ENCODE data around the gene TLE5. TPM values are rescaled to one million over a fixed set of nuclear protein-coding genes. Genes with fewer than 3 reads are reported as not detected.

TLE5 gene
- total and polyA plus RNA-seq, 9 of the 15 experiments (the other 6 are each of a cell fraction or from before 2014, with no cell fraction given): 2.0 to 347 (median 235) TPM

DNA sequence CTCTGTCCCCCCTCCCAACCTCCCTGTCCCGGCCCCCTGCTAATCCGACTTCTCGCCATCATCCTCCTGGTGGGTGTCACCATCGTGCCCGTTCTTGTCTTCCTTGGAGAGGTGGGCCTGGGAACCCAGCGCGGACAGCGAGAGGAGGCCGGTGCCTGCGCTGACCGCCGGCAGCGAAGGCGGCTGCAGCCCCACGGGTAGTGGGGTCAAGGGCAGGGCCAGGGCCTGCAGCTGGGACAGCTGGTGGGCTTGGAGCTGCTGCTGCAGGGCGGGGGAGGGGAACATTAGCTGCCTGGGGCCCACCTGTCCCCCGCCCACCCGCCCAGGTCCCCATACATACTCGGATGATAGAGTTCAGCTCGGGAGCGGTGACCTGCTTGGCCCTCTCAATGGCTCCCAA lies 8.5 kb downstream of the TLE5 start:
- 0 out of 2 replicates have a peak, but pooled peaks cover 3% of the 10 kb centered on the region for H4K20me1 ChIP-seq (replicated peaks; ENCODE audit: control insufficient read depth, insufficient read depth, low read length)
- TF ChIP-seq RBFOX2 (IDR thresholded peaks at IDR 0.05; ENCODE audit: low read depth, low read length) (0 out of 2 replicates have a peak, but pooled peaks have one; percentile 37), EGR1 (conservative IDR thresholded peaks at IDR 0.05) (no peak), RBM22 (IDR thresholded peaks at IDR 0.05; ENCODE audit: low read depth, low read length, poor library complexity, severe bottlenecking) (peak; percentile 13)
- H3K27ac ChIP-seq (ENCODE audit: extremely low read depth, low read depth, low read length): no peak overlapping the region
- in situ Hi-C loops (cut with MboI) (no loop called here), intact Hi-C loops (cut with micrococcal nuclease) (no loop called here)
- H3K4me3 ChIP-seq: no peak overlapping the region
- WGBS (ENCODE audit: insufficient coverage, low coverage, missing lambda C conversion rate): 88% methylated on average over 13 of the region's 21 CpGs
- BruUV-seq (replicated peaks): no TSS peak
- H3K36me3 ChIP-seq (ENCODE audit: control insufficient read depth, insufficient read depth, low read length): peaks cover 57% of the 10 kb centered on the region; the same call in 2 of the 3 replicates
- no peak overlapping the region for H3K4me2 ChIP-seq (ENCODE audit: insufficient read depth, low read length)
- peaks cover 13% of the 10 kb centered on the region for H3K79me2 ChIP-seq (ENCODE audit: control insufficient read depth, insufficient read depth, low read length)
- no peaks in the 10 kb centered on the region for H3K9me3 ChIP-seq (replicated peaks; ENCODE audit: control insufficient read depth, insufficient read depth, low read depth, low read length)
- no peaks in the 10 kb centered on the region for H3K9me1 ChIP-seq (ENCODE audit: control insufficient read depth, insufficient read depth, low read length)
- H3K27me3 ChIP-seq (ENCODE audit: control insufficient read depth in 2 of 2, insufficient read depth in 2 of 2, low read length in 2 of 2): no peaks in the 10 kb centered on the region
- ATAC-seq (no peak), DNase-seq (ENCODE audit: extremely low read depth in 1 of 4, low spot score in 3 of 4) (peak in 2 of 4 experiments; percentile 11 to 20), FAIRE-seq (no peak)
- CTCF ChIA-PET (ENCODE audit: low intra/inter-chr PET ratio): no interaction called here
- H3K4me1 ChIP-seq (replicated peaks in 1 of 2; ENCODE audit: control insufficient read depth in 2 of 2, insufficient read depth in 2 of 2, low read length in 2 of 2): peaks cover 16 to 50% of the 10 kb centered on the region in 2 experiments; a peak in 4 of 5 replicates
- POLR2A ChIA-PET: interaction anchor here (0.6 to 2.4 kb wide), 10 partner anchors 11 to 577 kb away, joined by 3 to 14 read pairs (median 6); partner anchors contain the start of gene ZNF57
- no peak overlapping the region for H2AFZ ChIP-seq (ENCODE audit: low read depth, low read length)
- 0 out of 4 replicates have a peak overlapping the region, but pooled peaks of 1 of the 2 experiments have one; percentile 3 for H3K9ac ChIP-seq (ENCODE audit: insufficient read depth in 1 of 2, low read depth in 2 of 2, low read length in 2 of 2)

DNA sequence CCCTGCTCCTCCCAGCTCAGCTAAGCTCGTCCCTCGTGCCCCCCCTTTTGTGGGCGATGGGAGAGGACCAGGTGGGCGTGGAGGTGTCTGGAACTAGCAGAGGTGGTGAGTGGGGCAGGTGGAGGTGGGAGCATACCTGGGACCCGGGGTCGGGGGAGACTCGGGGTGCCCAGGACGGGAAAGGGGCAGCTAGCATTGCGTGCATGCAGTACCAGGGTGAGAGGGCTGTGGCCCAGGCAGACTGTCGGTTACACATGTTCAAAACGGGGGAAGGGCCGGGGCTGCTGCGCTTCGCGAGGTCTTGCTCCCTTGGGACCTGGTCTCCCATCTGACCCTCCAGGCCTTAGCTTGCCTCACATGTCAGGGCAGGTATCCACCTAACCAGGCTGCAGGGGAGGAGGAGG lies 9.1 kb downstream of the TLE5 start:
- ATAC-seq: peak; percentile 17
- peak; percentile 19; the same call in 1 of the 2 replicates for TF ChIP-seq POLR2AphosphoS5 (IDR thresholded peaks at IDR 0.05; ENCODE audit: control insufficient read depth, insufficient read depth, low read depth, low read length)
- no peak for TF ChIP-seq SMAD3 (CRISPR knock-in tag; conservative IDR thresholded peaks at IDR 0.05)
- TF ChIP-seq, protein P1, sequence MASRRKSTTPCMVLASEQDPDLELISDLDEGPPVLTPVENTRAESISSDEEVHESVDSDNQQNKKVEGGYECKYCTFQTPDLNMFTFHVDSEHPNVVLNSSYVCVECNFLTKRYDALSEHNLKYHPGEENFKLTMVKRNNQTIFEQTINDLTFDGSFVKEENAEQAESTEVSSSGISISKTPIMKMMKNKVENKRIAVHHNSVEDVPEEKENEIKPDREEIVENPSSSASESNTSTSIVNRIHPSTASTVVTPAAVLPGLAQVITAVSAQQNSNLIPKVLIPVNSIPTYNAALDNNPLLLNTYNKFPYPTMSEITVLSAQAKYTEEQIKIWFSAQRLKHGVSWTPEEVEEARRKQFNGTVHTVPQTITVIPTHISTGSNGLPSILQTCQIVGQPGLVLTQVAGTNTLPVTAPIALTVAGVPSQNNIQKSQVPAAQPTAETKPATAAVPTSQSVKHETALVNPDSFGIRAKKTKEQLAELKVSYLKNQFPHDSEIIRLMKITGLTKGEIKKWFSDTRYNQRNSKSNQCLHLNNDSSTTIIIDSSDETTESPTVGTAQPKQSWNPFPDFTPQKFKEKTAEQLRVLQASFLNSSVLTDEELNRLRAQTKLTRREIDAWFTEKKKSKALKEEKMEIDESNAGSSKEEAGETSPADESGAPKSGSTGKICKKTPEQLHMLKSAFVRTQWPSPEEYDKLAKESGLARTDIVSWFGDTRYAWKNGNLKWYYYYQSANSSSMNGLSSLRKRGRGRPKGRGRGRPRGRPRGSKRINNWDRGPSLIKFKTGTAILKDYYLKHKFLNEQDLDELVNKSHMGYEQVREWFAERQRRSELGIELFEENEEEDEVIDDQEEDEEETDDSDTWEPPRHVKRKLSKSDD (conservative IDR thresholded peaks at IDR 0.05; ENCODE audit: low read length): no peak
- peak; percentile 61 for TF ChIP-seq RBFOX2 (IDR thresholded peaks at IDR 0.05; ENCODE audit: low read depth, low read length)
- peak; percentile 59 for TF ChIP-seq POLR2G (IDR thresholded peaks at IDR 0.05; ENCODE audit: low read depth, low read length)
- TF ChIP-seq ZNF143 (CRISPR knock-in tag; IDR thresholded peaks at IDR 0.05): no peak
- TF ChIP-seq, protein P2, sequence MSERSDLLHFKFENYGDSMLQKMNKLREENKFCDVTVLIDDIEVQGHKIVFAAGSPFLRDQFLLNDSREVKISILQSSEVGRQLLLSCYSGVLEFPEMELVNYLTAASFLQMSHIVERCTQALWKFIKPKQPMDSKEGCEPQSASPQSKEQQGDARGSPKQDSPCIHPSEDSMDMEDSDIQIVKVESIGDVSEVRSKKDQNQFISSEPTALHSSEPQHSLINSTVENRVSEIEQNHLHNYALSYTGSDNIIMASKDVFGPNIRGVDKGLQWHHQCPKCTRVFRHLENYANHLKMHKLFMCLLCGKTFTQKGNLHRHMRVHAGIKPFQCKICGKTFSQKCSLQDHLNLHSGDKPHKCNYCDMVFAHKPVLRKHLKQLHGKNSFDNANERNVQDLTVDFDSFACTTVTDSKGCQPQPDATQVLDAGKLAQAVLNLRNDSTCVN (CRISPR knock-in tag; IDR thresholded peaks at IDR 0.05): 0 out of 2 replicates have a peak, but pooled peaks have one; percentile 16
- no peak for TF ChIP-seq HSF4 (CRISPR knock-in tag; IDR thresholded peaks at IDR 0.05; ENCODE audit: borderline replicate concordance)

More for the DNA sequence above, 9.1 kb downstream of the TLE5 start:
- BruUV-seq (replicated peaks): TSS peak; percentile 92
- Histone ChIP-seq H3K9ac (ENCODE audit: insufficient read depth in 1 of 2, low read depth in 2 of 2, low read length in 2 of 2) (peak overlapping the region in 1 of 2 experiments; percentile 43; a peak in 1 of 4 replicates), H2AFZ (ENCODE audit: low read depth, low read length) (no peak overlapping the region), H4K20me1 (replicated peaks; ENCODE audit: control insufficient read depth, insufficient read depth, low read length) (0 out of 2 replicates have a peak, but pooled peaks cover 3% of the 10 kb centered on the region), H3K36me3 (ENCODE audit: control insufficient read depth, insufficient read depth, low read length) (peaks cover 52% of the 10 kb centered on the region; the same call in 2 of the 3 replicates), H3K4me3 (no peak overlapping the region), H3K27me3 (ENCODE audit: control insufficient read depth in 2 of 2, insufficient read depth in 2 of 2, low read length in 2 of 2) (no peaks in the 10 kb centered on the region), H3K9me3 (replicated peaks; ENCODE audit: control insufficient read depth, insufficient read depth, low read depth, low read length) (no peaks in the 10 kb centered on the region), H3K79me2 (ENCODE audit: control insufficient read depth, insufficient read depth, low read length) (peaks cover 8% of the 10 kb centered on the region), H3K4me1 (replicated peaks in 1 of 2; ENCODE audit: control insufficient read depth in 2 of 2, insufficient read depth in 2 of 2, low read length in 2 of 2) (peaks cover 14 to 51% of the 10 kb centered on the region in 2 experiments), H3K27ac (ENCODE audit: extremely low read depth, low read depth, low read length) (no peak overlapping the region), H3K9me1 (ENCODE audit: control insufficient read depth, insufficient read depth, low read length) (no peaks in the 10 kb centered on the region), H3K4me2 (ENCODE audit: insufficient read depth, low read length) (no peak overlapping the region)
- ChIA-PET POLR2A (interaction anchor here (0.7 to 3.4 kb wide), 9 partner anchors 11 to 47 kb away, joined by 3 to 18 read pairs (median 6); no protein-coding TSS in a partner anchor), CTCF (ENCODE audit: low intra/inter-chr PET ratio) (no interaction called here)
- intact Hi-C loops (cut with micrococcal nuclease): no loop called here
- DNase-seq (ENCODE audit: extremely low read depth in 1 of 4, low spot score in 3 of 4) (peak in 2 of 4 experiments; percentile 15 to 17), FAIRE-seq (no peak)
- in situ Hi-C loops (cut with MboI): no loop called here
- WGBS (ENCODE audit: insufficient coverage, low coverage, missing lambda C conversion rate): 64% methylated on average over 11 of the region's 15 CpGs

All from K562 (cell line).